ENCODE measurements around the gene TOX2.

DNA sequence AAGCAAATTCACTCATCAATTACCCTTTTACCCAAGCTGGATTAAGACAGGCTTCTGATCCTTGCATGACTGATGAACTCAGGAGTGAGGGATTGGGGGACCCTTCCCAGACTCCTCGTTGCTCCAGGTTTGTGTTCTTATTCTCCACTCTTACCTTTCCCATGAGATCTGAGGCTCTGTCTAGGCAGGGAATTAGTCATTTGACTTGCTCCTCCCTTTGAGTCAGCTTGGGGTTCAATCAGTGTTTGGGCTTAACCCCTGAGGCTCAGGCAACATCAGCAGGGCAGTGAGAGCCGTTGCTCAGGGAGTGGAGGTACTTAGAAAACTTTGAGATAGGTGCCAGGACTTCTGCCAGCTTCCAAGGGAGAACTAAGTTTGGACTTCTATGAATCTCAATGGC lies 20.7 kb upstream of the TOX2 start:
- TF ChIP-seq POLR2A (IDR thresholded peaks at IDR 0.05; ENCODE audit: low read depth, low read length) (no peak), TAF1 (IDR thresholded peaks at IDR 0.05; ENCODE audit: borderline replicate concordance, low read depth, low read length) (no peak), POLR2AphosphoS5 (IDR thresholded peaks at IDR 0.05; ENCODE audit: low read depth, low read length) (no peak)

Measured in GM12892 (cell line).